OCI-LY1 (cell line): ENCODE results near the gene NLRP5.

Experiments
- CTCF ChIP-seq: fragments of 200-600 bp; sonication (generic), shearing (Covaris generic); IDR thresholded peaks from 2 replicates; pipeline ENCODE4 v1.5.1; 2017; ENCODE audit warnings: mild to moderate bottlenecking, antibody characterized with exemption, low read length, moderate library complexity, mixed read lengths
- EZH2 ChIP-seq: fragments of 200-600 bp; sonication (generic), shearing (Covaris generic); IDR thresholded peaks from 2 replicates; pipeline ENCODE4 v1.8.0; 2017; ENCODE audit warnings: borderline replicate concordance, mixed run types, mild to moderate bottlenecking, antibody characterized with exemption, low read length, moderate library complexity, mixed read lengths

- TF ChIP-seq EZH2 (no peak), CTCF (no peak)
Measured at GRCh38 chr19:56053596-56053995, 67.0 kb downstream of the NLRP5 start.
